NCI-H1436 treated with DMSO at 0.1 percent for 48 hours (cell line): Measurements from ENCODE around the gene ATP11A.

Experiments used
- DNase-seq: peaks from one replicate; lab custom pipeline; 2025; lab: John Stamatoyannopoulos, UW

ATP11A gene

GRCh38 chr13:112894673-112895481, 205.0 kb downstream of the ATP11A start:
- DNase-seq = no peak

- DNase-seq = no peak
Observed at GRCh38 chr13:112895521-112896465, 206.0 kb downstream of the ATP11A start.

DNA sequence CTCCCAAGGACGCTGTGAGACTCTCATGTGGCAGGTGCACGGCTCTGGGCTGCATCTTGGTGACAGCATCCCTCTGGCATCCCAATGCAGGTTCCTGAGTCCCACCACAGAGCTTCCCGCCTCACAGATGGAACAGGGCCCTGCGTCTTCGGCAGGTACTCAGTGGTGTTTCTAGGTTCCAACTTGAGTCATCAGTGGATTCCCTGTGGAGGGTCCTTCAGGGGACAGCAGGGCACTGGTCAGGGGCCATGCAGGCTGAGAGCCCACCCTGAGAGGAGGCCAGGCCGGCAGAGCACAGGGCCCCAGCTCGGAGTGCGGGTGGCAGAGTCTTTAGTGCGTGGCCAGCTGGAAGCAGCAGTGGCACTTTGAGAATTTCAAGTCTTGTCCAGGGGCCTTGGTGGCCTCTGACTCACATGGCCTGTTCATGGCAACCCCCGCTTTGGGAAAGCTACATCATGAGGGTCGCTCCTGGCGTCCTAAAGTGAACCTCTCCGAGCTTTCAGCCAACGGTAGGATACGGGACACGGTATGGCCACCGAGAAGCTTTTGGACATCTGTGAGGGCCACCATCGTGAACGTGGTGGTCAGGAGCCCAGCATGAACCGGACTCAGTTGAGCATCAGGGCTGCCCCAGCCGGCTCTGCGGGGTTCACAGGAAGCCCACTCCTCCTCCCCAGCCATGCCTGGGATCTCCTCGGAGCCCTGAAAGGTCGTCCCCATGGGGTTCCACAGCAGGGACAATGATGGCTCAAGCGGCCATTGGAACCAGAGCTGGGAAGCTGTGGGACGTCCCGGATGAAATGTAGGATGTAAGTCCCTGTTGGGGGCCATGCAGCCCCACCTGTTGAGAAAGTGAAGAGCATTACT, 207.1 kb downstream of the ATP11A start:
- no peak for DNase-seq

GRCh38 chr13:112897603-112897955, 207.7 kb downstream of the ATP11A start:
- no peak for DNase-seq

DNA sequence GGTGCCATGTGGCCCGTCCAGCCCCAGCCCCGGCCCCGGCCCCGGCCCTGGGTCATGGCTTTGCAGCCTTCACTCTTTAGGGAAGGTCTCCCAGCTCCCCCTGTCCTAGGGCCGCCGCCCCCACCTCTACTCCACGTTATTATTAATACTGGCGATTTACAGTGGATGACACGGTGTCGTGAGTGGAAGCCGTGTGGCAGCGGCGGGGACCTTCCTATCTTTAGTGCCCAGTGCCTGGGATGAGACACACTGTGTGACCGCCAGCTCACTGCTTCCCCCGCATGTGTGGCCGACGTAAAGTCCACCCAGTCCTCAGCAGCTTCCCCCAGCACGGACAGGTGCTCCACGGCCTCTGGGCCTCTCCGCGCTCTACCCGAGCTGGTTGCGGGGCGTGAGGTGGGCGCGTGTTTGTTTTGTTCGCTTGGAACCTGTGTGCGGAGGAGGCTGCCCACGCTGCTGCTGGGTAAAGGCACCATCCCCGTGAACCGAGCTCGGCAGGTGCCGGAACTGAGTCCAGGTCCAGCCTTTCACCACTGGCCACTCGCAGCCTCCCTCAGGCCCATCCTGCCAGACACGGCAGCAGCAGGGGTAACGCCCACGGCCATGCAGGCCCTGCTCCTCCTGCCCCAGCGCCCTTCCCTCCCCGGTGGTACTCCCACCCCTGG, 208.2 kb downstream of the ATP11A start:
- DNase-seq = no peak

DNA sequence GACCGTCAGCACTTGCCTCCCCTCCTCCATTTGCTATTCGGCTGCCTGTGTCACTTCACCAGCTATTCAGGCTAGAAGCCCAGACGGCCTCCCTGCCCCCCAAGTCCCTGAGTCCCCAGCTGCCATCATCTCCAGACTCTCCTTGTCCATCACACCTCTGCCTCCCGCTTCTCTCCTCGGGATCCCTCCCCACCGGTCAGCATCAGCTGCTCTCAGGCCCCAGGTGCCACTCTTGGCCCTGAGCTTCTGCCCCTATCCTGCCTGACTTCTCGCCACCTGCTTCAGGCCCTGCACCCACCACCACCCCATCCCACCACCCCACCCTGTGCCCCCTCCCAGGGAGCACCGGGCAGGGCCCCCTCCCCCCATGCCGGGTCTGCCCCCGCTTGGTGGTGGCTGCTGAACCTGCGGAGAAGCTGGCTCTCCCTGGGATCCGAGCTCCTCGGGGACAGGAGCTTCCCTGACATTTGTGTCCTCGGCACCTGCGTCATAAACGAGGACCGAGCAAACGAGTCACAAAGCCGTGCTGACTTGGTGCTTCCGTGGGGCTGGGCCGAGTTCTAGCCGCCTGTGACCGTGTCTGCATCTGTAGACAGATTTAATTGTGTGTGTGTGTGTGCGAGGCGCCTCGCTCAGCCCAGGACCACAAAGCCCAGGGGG, 208.9 kb downstream of the ATP11A start:
- DNase-seq = no peak

DNA sequence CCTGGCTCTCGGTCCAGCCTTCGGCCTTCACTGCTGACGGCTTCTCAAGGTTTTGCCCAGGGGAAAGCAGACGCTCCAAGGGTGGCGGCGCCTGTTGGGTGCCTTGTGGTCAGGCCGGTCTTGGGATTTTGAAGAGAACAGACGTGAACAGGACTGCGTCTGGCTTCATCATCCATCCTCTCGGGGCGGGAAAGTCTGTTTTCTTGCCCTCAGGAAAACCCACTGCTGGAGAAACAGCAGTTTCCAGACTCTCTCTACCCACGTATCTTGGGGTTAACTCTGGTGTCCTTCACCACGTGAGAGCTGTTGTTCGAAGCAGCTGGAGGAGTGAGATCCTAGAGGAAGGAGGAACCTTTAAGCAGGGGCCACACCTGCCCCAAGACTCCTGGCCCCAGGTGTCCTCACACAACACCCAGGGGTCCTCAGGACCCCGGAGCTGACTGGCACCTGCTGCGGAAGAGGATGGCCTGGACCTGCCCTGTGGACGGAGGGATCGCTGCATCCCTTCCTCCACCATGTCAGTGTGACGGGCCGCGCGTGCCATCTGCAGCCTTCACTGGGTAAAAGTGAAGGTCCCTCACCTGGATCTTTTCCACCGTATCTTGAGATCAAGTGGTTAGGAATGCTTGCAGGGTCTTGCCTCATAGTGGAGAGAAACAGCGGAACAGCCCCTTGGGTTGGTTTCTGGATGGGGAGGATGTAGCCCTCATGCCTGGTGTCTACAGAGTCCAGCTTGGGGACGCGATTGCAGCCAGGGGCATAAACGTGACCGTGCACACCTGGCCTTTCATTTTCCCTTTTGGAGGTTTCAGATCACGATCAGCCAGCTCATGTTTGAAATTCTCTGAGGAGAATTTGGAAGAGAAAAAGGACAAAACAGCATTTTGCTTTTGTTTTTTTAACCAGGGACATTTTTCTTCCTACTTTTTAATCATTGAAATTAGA, 209.7 kb downstream of the ATP11A start:
- DNase-seq = no peak

- DNase-seq = no peak
Observed at GRCh38 chr13:112900226-112900600, 210.4 kb downstream of the ATP11A start.

DNA sequence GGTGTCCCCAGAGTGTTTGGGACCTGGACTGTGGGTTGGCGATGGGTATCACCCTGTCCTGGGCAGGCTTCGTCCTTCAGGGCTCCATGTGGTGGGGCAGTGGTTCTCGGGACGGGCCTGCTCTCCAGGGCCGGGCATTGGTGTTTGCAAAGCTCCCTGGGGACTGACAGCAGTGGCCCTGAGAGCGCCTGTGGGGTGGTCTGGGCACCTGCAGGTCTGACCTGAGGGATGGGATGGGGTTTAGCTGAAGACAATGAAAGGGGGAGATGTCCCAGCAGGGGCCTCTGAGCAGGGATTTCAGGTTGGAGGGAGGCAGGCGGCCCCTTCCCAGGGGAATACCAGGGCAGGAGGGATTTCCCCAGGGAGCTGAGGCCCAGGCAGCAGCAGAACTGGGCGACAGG, 210.9 kb downstream of the ATP11A start:
- no peak for DNase-seq

DNA sequence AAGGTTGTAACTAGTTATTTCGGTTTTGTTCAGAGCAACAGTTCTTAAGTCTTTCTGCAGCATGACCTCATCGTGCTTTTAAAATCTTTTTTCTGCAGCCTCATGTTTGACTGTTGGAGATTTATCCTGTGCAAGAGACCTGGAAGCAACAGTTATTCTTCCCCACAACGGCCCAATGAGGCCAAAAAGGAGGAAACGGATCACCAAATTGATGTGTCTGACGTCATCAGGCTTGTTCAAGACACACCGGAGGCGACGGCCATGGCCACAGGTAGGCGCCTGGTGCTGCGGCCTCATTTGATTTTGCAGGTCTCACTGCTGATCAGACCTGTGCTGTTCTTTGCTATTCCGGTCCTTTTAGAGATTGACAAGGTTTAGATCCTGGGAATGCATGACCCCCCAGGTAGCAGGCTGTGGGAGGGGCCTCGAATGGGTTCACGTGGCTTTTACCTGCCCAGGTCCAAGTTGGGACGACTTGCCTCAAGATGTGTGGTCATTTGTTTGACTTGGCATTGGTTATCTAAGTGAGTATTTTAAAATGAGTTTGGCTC, 212.3 kb downstream of the ATP11A start:
- no peak for DNase-seq

DNA sequence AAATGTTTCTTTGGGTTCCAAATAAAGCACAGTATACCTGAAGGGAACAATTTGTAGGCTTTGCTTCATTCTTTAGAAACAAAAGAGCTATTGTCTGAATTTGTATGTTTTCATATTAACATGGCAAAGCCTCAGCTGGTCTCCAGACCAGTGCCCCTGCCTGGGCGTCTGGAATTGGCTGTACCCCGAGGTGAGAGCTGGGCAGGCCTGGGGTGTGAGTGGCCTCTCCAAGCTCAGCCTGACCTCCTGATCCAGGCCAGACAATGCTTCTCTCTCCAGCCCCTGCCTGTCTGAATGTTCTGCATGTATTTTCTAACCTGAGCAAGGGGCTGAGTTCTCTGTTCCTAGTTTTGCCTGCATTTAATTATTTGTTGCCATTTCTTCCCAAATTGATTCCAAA, 212.8 kb downstream of the ATP11A start:
- DNase-seq = no peak

DNA sequence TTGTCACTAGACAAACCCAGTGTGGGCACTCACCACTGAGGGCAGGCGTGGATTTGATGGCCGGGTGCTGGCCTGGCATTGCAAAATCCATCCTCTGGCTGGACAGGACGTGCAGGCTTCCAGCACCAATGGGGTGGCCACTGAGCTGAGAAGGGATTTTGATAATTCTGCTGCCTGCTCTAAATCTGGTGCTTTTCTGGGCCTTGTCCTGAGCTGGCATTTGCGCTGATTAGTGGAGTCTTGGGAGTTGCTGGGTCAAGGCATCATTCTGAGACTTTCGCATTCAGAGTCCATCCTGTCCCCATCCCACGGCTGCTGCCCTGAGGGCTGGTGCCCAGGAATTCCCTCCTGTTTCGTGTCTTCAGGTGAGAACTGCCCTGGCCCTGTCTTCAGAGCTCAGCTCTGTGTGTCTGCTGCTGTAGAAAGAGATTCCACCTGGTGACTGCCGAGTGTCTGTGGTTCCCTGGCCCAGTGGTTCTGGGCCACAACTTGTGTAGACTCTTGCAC, 213.3 kb downstream of the ATP11A start:
- no peak for DNase-seq

DNA sequence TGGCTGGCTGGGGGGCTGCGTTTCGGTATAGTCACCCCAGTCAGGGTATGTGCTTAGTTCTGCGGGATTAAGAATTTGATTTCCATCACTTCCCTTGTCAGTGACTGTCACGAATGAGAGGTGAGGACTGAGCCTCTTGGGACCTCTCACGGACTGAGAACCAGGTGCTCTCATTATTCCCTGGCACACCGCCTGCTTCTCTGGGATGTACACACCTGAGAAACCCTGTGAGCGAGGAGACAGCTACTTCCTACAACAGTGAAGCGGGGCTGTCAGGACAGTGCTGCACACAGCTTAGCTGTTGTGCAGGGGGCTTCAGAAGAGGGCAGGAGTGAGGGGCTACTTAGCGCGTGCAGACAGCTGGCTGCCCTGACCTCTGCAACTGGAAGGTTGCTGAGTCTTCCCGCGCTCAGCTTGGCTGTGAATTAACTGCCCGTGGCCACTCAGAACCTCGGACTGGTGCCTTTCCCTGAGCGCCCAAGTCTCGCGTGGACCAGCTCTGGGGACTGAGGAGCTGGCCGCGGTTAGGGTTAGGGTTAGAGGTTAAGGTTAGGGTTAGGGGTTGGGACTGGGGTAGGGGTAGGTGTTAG, 213.9 kb downstream of the ATP11A start:
- DNase-seq = no peak

GRCh38 chr13:112904436-112904960, 214.7 kb downstream of the ATP11A start:
- no peak for DNase-seq

- no peak for DNase-seq
Observed at GRCh38 chr13:112905086-112905485, 215.2 kb downstream of the ATP11A start.

GRCh38 chr13:112905619-112905989, 215.8 kb downstream of the ATP11A start:
- no peak for DNase-seq

DNA sequence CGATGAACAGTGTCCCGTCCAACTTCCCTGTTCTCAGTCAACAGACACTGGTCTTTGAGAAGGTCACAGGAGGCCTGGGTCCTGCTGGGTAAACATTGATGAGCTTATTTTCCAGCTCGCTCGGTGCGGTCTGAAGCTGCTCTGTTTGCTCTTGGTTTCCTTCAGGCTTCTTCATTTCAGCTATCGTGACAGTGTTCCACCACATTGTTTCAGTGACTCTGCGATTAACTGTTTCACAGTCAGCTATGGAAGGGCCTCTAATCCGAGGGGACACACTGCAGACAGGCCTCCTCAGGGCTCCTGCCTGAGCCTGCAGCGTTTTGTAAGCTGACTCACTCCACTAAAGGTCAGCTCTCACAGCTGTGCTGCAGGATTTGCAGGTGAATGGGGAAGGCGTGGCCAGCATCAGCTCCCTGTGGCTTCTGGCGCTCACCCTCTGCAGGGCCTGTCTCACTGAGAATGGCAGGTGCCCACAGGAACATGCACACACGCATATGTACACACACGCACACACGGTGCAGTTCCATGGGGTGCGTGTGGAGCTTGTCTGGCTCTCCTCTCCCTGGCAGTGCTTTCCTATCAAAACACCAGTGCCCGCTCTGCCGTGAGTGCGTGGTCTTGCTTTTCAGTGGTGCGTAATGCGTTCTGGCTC, 216.3 kb downstream of the ATP11A start:
- DNase-seq = no peak

DNA sequence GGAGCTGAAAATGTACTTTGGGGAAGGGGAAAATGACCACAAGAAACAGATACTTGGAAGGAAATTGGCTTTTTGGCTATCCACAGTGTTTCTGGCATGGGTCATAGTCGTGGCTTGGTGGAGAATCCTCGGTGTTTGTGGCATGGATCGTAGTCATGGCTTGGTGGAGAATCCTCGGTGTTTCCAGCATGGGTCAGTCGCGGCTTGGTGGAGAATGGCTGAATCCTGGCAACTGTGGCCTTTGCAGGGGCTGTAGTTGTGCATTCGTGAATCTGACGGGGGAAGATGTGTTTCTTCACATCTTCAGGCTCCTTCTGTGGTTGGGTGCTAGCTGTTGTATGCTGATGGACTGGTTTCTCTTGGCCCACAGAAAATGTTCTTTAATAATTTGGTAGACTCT, 217.4 kb downstream of the ATP11A start:
- no peak for DNase-seq
